Measurements from ENCODE around the gene ZSCAN31.

Gene ZSCAN31

DNA sequence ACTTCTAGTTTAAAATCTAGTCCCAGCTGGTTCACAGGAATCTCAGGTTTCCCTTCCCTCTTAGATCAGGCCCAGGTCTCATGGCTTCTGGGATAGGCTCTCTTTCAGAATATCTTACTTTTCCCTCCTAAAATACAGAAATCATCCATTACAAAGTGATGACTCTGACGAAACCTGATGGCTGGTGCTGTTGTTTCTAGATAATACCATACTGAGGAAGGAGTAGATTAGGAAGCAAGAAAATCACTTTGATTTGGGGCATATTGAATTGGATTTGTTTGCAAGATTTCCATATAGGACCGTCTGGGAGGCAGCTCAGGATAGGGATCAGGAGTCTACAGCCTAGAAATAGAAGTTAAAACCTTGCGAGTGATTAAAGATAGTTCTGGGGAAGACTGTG, 17.4 kb upstream of the ZSCAN31 start:
- no peak for DNase-seq (ENCODE audit: low spot score)

DNA sequence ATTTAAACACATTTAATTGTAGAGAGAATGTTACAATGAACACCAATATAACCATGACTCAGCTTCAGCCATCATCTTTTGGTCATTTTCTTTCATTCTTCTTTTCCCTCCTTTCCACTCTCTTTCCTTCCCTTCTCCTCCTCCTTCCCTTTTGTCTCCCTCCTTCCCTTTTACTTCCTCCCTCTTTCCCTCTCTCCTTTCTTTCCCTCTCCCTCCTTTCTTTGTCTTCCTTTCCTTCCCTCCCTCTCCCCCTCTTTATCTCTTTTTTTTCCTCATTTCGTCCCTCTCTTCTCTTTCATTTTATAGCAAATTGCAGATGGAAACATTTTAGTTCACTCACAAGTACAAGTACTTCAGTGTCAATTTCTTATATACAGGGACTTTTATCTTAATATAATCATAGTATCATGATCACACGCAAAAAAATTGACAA, 15.6 kb upstream of the ZSCAN31 start:
- no peak for DNase-seq (ENCODE audit: low spot score)

DNA sequence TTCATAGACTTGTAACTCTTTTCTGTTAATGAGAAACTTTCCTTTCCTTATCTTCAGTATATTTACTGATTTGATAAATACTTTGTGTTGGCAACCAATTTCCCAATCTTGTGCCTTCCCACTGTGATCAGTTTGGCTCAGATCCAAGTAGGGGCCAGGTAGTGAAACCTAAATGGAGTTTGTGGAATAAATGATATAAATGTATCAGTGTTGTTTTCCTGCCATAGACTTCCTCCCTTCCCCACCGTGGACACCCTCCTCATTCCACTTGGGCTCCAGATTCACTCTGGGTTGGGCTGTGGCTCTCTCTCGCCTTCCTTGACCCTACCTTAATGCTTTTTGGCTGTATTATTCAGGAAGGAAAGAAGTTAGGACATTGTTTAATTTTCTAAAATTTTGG, 15.1 kb upstream of the ZSCAN31 start:
- no peak for DNase-seq (ENCODE audit: low spot score)

DNA sequence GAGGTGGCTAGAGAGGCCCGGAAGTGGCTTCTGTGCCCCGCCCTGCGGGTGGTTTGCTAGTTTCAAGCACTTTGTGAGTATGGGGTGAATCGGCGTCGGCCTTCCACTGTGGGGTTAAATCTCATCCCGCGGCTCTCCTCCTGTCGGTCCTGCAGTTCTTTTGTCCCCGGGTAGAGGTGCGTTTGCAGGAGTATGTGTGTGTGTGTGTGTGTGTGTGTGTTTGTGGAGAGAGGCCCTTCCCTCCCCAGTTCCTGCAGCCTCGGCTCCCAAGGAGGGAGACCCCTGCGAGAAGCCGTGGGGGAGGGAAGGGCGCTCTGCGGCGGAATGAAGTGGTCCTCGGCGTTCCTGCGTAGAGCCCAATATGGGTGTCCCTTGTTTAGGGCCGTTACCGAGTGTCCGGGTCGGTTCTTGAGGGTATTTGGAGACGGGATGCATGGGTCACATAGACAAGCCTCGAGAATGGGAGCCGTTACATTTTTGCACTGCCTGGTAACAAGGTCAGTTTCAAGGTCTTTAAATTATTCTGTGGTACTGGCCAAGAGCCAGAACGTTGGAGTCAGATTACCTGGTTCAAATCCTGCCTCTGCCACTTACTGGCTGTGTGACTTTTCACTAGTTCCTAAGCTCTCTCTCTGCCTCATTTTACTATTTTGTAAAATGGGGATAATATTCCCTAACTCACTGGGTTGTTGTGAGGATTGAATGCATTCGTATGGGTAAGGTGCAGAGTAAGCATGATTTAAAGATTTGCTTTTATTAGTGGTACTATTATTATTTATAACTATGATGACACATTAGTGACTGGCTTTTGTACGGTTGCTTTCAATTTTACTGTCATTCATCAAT, 14.2 kb upstream of the ZSCAN31 start, which contains the start of gene ZKSCAN3:
Gene ZKSCAN3, plus strand, starts transcription at position 56 of the 846 bp plus-strand sequence. CDS start 9,640 bp downstream, outside the sequence.
- peak; percentile 89 for DNase-seq (ENCODE audit: low spot score)

DNA sequence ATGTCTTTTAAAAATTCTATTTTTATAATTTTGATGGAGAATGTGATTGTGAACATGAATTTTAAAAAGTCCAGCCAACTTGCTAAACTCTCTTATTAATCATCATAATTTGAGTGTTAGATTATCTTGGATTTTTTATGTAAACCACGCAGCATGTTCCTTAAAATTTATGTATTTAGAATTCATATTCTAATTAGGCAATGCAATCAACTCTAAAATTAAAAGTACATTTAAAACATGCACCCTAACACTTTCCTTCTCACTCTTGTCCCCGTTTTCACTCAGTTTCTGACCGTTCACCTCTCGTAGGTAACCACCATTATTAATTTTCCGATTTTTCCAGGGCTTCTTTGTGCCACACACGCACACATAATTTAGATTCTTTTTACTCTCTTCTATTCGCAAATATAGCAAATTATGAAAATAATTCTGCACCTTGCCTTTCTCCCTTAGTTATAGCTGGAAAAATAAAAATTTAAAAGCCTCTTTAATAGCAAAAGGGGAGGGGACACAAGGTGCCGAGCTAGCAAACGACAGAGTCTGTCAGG, 13.5 kb upstream of the ZSCAN31 start:
- DNase-seq (ENCODE audit: low spot score), result no peak

DNA sequence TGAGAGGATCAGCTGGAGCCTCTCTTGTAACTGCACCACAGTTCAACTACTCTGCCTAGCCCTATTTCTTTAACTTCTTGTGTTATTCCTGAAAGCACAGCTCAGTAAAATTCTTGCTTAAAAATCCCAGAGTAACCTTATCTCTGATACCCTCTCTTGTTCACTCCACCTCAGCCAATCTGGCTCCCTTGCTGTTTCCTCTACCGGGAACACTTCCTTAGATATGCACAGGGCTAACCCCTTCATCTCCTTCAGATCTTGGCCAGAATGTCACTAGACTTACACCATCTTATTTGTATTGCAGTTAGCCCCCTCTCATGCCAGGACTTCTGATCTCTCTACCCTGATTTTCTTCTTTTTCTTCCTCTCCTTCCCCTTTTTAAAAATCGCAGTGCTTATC, 11.2 kb upstream of the ZSCAN31 start:
- DNase-seq (ENCODE audit: low spot score), result no peak

DNA sequence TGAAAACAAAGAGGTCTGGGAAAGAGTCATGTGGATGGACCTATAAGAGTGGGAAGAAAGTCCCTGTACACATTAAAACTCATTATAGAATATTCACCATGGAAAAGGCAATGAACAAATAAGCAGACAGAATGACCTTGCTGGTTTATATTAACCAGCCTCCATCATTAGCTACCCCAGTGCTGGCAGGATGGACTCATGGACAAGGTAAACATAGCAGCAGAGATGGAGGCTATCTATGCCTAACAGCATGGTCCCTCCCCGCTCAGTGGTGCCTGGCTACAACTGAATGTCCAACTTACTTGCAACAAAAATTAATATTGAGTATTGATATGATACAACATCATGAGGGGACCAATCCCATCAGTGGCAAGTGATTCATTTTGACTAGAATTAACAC, 9.3 kb upstream of the ZSCAN31 start:
- no peak for DNase-seq (ENCODE audit: low spot score)

DNA sequence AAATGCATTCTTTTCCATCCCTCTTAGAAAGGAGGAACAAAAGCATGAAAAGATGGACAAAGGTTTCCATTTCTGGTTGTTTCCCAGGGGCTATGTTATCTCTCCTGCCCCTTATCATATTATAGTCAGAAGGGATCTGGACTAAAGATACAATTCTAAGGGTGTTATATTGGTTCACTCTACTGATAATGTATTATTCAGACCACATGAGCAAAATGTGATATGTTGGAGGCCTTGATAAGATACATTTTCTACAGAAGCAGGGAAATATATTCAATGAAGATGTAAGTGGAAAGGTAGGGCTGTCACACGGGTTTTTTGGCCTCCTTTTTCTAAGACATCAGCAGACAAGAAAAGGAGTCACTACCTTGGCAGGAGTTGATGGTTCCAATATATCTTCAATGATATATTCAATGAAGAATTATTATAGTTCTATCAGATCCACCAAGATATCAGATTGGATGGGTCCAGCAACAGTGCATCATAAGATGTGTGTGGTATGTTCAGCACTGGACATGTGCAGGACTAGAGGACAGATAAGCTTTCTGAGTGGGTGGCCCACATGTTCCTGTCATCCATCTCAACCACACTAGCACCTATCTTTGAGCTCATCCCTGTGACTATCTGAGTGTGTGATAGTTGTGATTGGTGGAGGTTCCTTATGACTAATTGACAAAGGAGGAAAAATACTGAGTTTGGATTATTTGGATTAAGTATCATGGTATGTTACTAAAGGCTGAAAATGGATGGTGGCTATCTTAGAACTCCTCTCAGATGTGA, 8.1 kb upstream of the ZSCAN31 start:
- DNase-seq (ENCODE audit: low spot score), result no peak

DNA sequence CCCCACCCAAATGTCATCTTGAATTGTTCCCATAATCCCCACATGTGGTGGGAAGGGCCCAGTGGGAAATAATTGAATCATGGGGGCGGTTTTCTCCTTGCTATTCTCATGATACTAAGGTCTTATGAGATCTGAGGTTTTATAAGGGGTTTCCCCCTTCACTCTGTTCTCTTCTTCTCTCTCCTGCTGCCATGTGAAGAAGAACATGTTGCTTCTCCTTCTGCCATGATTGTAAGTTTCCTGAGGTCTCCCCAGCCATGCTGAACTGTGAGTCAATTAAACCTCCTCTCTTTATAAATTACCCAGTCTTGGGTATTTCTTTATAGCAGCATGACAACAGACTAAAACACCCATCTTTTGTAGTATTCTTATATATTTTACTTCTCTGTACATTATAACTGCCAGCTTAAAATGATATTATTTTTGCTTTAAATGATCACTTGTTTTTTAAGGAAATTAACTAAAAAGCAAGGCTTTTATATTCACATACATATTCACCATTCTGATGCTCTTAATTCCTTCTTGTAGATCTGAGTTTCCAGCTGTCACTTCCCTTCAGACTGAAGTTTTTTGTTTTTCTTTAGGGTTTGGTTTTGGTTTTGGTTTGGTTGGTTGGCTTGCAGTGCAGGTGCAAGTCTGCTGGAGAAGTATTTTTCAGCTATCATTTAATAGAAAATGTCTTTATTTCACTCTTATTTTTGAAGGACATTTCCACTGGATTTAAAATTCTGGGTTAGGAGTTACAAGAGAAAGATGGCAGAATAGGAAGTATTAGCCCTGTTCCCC, 4.6 kb upstream of the ZSCAN31 start:
- no peak for DNase-seq (ENCODE audit: low spot score)

DNA sequence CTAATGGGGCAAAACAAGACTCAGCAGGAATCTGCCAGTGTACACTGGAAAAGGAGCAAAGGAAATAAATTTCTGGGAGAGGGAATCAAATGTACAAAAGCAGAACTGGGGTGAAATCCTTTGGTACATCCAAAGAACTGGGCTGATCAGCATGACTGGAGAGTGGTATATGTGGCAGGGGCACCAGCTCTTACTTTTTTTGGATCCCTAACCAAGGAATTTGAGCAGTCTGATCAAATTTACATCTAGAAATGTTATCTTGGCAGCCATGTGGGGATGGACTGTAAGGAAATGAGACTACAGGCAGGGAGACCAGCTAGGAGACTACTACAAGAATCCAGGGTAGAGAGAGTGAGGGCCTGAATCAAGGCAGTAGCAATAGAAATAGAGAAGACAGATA, 1.2 kb upstream of the ZSCAN31 start:
- DNase-seq (ENCODE audit: low spot score), result no peak

DNA sequence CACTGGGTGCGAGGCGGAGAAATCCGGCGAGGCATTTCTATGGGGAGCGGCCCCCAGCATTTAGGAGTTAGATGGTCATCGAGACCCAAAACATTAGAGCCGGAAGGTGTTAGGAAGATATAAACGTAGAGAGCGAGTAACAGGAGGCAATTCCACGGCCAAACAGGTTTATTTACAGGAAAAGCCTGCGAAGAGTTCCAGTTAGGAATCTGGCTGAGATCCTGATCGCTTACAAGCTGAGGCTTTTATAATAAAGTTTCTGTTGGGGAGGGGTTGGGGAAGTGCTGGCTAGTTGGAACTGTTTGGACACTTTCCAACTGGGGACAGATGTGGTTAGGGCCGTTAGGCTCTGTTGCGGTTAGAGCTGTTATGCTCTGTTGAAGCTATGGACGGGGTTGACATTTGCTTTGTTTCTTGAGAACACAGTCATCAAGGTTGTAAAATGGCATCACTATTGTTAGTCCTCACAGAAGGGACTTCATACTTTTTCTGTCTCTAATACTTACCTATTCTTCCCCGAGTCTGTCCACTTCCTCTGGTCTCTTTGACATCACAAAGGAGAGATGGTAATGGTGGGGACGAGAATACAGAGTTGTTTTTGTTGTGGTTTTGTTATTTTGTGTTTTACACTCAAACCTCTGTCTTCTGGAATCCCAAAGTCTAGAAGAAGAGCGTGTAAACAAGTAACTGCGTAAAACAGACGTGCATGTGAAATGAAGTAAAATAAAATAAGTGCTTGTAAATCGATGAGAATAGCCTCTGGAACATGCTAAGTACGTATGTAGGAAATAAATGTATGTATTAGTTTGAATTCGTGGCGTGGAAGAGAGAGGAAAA, 554 bp upstream of the ZSCAN31 start:
- no peak for DNase-seq (ENCODE audit: low spot score)

DNA sequence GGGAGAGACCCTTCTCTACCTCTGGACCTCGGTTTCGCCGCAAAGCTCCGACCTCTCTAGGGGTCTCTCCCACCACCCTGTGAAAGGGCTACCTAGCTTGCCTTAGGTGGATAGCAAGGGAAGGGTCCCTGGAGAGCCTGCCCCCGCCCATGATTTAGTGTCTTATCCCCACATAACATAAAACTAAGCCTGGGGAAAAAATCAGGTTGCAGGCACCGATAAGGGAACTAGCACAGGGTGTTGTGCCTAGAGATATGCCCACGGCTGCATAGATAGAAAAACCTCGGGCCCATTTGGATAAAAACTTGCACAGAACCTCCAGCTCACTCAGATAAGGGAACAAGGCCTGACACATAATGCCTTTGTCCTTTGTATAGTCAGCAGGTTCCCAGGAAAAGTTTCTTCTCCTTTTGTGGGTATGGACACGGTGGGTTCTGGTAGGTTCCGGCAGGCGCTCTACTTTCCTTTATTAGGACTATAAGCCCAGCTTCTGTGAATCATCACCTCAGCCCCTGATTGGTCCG, 846 bp downstream of the ZSCAN31 start:
- no peak for DNase-seq (ENCODE audit: low spot score)

DNA sequence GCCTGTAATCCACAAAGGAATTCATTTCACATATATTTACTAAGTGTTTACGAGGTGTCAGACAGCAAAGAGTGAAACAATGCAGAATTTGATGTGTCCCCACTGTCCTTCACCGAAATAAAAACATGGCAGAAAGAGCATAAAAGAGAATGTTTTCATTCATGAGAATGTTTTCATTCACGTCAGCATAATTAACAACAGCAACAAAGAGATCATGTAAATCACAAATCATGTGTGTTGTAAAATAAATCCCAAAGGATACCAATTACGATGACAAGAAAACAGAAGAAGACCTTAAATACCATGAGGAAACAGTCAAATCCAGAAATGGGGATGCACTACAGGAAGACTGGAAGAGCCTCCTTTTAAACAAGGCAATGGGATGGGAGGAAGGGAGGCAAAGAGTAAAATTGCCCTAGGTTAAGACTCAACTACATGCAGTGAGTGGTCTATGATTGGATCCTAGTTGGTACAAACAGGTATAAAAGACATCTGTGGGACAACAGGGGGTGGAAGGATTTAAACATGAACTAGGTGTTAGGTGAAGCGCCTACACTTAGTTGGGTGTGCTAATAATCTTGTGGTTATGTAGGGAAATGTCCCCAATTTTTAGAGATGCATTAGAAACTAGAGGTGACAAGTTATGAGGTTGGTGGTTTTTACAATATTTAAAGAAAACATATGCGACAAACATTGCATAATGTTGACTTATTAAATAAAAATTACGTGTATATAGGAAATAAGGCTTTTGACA, 1.5 kb downstream of the ZSCAN31 start:
- DNase-seq (ENCODE audit: low spot score), result no peak

DNA sequence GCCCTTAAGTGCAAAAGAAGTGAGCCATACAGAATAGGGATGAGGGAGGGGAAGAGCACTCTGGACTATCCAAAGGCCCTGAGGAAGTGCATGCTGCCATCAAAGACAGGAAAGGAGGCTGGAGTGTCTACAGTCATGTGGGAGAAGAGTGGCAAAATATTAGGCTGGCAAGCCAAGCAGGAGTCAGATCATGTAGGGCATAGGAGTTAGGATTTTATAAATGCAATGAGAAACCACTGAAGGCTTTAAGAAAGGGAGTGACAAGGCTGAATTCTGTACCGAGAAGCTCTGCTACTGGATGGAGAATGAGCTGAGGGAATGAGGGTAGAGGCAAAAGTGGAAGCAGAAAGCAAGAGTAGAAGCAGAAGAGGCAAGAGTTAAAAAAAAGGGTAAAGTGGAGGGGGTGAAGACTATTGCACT, 2.3 kb downstream of the ZSCAN31 start:
- DNase-seq (ENCODE audit: low spot score), result no peak

DNA sequence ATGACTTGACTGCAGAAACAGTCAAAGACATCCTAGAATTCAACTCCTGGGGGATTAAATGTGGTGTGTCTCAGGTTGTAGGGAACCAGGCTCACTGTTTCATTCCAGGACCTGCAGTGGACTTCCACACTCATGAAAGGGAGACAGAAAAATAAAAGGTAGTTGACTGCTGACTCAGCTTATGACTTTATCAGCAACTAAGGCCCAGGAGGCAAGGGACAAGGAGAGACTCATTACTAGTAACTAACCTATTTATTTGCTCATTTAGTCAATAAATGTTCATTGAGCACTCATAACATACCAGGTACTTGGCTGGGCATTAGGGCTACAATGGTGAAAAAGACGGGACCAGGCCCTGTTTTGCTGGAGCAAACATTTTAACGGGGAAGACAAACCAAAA, 2.9 kb downstream of the ZSCAN31 start:
- no peak for DNase-seq (ENCODE audit: low spot score)

DNA sequence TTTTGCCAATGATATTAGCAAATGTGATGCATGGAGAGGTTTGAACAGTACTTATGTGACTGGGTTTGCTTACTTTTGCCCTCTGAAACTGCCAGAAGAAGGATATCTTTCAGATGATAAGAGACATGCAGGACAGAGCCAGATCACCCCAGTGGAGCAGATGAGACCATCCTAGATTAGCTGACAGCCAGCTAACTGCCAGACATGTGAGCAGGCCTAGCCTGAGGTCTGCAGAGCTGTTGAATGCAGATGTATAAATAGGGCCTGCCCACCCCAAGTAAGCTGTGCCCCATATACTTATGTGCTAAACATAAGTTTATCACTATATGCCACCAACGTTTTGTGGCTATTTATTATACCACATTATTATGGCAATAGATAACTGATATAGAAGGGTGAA, 5.9 kb downstream of the ZSCAN31 start:
- DNase-seq (ENCODE audit: low spot score), result no peak

DNA sequence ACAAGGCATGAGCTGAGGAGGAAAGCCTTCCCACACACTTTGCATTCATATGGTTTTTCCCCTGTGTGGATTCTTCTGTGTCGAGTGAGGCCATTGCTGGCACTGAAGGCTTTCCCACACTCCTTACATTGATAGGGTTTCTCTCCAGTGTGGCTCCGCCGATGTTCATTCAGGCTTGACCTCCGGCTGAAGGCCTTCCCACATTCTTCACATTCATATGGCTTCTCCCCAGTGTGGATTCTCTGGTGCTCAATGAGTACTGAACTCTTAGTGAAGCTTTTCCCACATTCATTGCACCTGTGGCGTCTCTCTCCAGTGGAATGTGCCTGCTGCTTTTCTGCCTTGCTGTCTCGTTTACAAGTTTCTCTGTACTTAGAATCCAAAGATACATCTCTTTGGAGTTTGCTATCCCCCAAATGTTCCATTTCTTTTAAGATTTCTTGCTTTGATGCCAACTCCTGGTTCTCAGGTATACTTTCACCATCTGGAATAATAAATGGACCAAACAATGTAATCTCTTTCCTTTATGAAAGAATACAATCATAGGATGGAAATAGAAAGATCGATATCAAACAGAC, 9.5 kb downstream of the ZSCAN31 start:
- DNase-seq (ENCODE audit: low spot score), result no peak

DNA sequence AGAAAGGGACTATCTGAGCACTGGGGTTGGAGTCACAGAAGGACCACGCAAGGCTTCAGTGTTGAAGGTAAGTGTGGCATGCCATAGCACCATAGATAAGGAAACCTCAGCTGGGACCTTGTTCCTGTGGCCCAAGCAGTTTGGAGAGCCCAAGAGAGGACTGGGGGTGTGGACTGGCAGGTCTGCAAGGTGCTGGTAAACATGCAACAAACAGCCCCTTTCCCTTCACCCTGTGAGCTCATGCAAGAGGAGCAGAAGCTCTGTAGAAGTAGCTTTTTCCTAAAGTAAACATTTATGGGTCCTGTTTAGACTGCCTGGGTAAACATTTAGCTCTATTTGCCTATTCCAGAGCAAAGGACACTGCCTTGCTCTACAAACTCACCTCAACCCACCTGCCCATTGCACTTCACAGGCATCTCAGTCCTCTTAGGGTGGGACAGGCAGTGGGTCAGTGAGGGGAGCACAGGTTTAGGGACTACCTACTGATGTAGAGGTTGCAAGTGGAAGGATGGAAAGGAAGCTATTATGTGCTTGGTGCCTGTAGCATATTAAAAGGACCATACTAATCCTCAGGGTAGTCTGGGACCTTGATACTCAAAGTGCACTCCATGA, 12.0 kb downstream of the ZSCAN31 start:
- no peak for DNase-seq (ENCODE audit: low spot score)

DNA sequence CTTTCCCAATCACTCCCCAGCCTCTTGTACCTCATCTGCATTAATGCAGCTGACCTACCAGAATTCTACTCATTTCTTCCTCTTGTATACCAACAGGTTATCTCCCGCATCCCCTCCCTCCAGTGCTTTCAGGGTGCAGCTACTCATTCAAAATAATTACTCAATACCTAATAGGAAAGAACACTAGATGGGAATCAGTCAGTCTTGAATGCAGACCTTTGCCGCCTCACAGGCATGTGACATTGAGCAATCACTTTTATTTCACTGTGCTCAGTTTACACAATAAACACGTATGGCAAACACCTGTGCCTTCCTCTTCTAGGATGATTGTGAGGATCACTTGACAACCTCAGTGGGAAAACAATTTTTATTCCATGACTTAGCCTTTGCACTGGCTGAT, 13.3 kb downstream of the ZSCAN31 start:
- no peak for DNase-seq (ENCODE audit: low spot score)
